SK-N-SH (cell line): ENCODE data around the gene DPYSL4.

Experiments used
- CHD2 ChIP-seq: fragments of 150-350 bp; IDR thresholded peaks from 2 replicates; pipeline ENCODE4 v1.6.1; 2018; ENCODE audit warnings: low read length; ENCODE audit not compliant: partially characterized antibody
- CTCF ChIP-seq: fragments of 200-600 bp; sonication (generic); IDR thresholded peaks from 2 replicates; pipeline ENCODE4 v1.6.1; 2017; ENCODE audit warnings: antibody characterized with exemption, mild to moderate bottlenecking, moderate library complexity
- EP300 ChIP-seq, 2 experiments: IDR thresholded peaks; 2 replicates each; pipeline versions ENCODE4 v1.4.0 to v1.6.1; 2012; ENCODE audit warnings: borderline replicate concordance in 1 of 2, low read depth in 1 of 2, low read length in 1 of 2
- EZH2phosphoT487 ChIP-seq: fragments of 200-600 bp; sonication (generic); IDR thresholded peaks from 2 replicates; pipeline ENCODE4 v1.6.1; 2017; ENCODE audit warnings: low read depth, mixed run types, mild to moderate bottlenecking, antibody characterized with exemption, moderate library complexity, borderline replicate concordance
- FOXJ3 ChIP-seq: sonication (generic); formaldehyde crosslinking; IDR thresholded peaks from 2 replicates; pipeline ENCODE4 v1.5.1; 2020; ENCODE audit warnings: mild to moderate bottlenecking, missing genetic modification reagents
- GABPA ChIP-seq: IDR thresholded peaks from 2 replicates; pipeline ENCODE4 v1.4.0; 2012; ENCODE audit warnings: low read depth, mild to moderate bottlenecking
- IRF3 ChIP-seq: fragments of 150-350 bp; IDR thresholded peaks from 2 replicates; pipeline ENCODE4 v1.6.1; 2016; ENCODE audit warnings: mild to moderate bottlenecking, low read depth, low read length
- NFIC ChIP-seq: IDR thresholded peaks from 2 replicates; pipeline ENCODE4 v1.4.0; 2012; ENCODE audit warnings: borderline replicate concordance
- NRF1 ChIP-seq: IDR thresholded peaks from 2 replicates; pipeline ENCODE4 v1.6.1; 2012; ENCODE audit warnings: low read depth, mild to moderate bottlenecking, low read length
- POLR2AphosphoS5 ChIP-seq: IDR thresholded peaks from 2 replicates; pipeline ENCODE4 v1.6.1; 2012; ENCODE audit warnings: low read depth, low read length
- RAD21 ChIP-seq: IDR thresholded peaks from 2 replicates; pipeline ENCODE4 v1.6.1; 2012; ENCODE audit warnings: mild to moderate bottlenecking, low read length
- SIN3A ChIP-seq: IDR thresholded peaks from 2 replicates; pipeline ENCODE4 v1.6.1; 2012; ENCODE audit warnings: low read depth, mild to moderate bottlenecking, low read length, moderate library complexity, borderline replicate concordance
- SMC3 ChIP-seq: IDR thresholded peaks from 2 replicates; pipeline ENCODE4 v1.6.1; 2012; ENCODE audit warnings: low read depth, low read length, improper control_type of control experiment

GRCh38 chr10:132170561-132171361 is 16.0 kb upstream of the DPYSL4 start:
- TF ChIP-seq EP300 (IDR thresholded peaks at IDR 0.05; ENCODE audit: borderline replicate concordance in 1 of 2, low read depth in 1 of 2, low read length in 1 of 2) (no peak), CTCF (no peak), GABPA (no peak), CHD2 (no peak), SMC3 (no peak), RAD21 (no peak), EZH2phosphoT487 (no peak), SIN3A (no peak), POLR2AphosphoS5 (no peak), NFIC (no peak), NRF1 (no peak), IRF3 (no peak), FOXJ3 (CRISPR knock-in tag) (no peak)
